ENCODE data around the gene TEKT5.
"Not testable (repeated sequence)": the region's sequence is repeated elsewhere in the genome, so short reads cannot be mapped to it uniquely, and the experiment has no call there.

Gene TEKT5

GRCh38 chr16:10633429-10633828 lies 61.3 kb downstream of the TEKT5 start:
- not testable (repeated sequence) for DNase-seq (ENCODE audit: low read depth in 2 of 2)

GRCh38 chr16:10631886-10632285 lies 62.8 kb downstream of the TEKT5 start:
- no peak for DNase-seq (ENCODE audit: low read depth in 2 of 2)

GRCh38 chr16:10629592-10629963 lies 65.2 kb downstream of the TEKT5 start:
- no peak for DNase-seq (ENCODE audit: low read depth in 2 of 2)

- DNase-seq (ENCODE audit: low read depth in 2 of 2): no peak
Observed at GRCh38 chr16:10625595-10626357, 69.0 kb downstream of the TEKT5 start.

GRCh38 chr16:10624527-10624926 lies 70.2 kb downstream of the TEKT5 start:
- DNase-seq (ENCODE audit: low read depth in 2 of 2): no peak

GRCh38 chr16:10623059-10623458 lies 71.7 kb downstream of the TEKT5 start:
- DNase-seq (ENCODE audit: low read depth in 2 of 2): no peak

GRCh38 chr16:10622036-10622921 lies 72.5 kb downstream of the TEKT5 start:
- DNase-seq (ENCODE audit: low read depth in 2 of 2): no peak

- not testable (repeated sequence) for DNase-seq (ENCODE audit: low read depth in 2 of 2)
Observed at GRCh38 chr16:10621216-10621949, 73.3 kb downstream of the TEKT5 start.

GRCh38 chr16:10620120-10620519 lies 74.6 kb downstream of the TEKT5 start:
- no peak for DNase-seq (ENCODE audit: low read depth in 2 of 2)

GRCh38 chr16:10619271-10619849 lies 75.4 kb downstream of the TEKT5 start:
- DNase-seq (ENCODE audit: low read depth in 2 of 2): no peak

- DNase-seq (ENCODE audit: low read depth in 2 of 2): no peak
Observed at GRCh38 chr16:10618710-10619209, 76.0 kb downstream of the TEKT5 start.

GRCh38 chr16:10617662-10618420 lies 76.9 kb downstream of the TEKT5 start:
- no peak for DNase-seq (ENCODE audit: low read depth in 2 of 2)

- DNase-seq (ENCODE audit: low read depth in 2 of 2): peak; percentile 5
Observed at GRCh38 chr16:10616756-10617640, 77.7 kb downstream of the TEKT5 start.

- DNase-seq (ENCODE audit: low read depth in 2 of 2): no peak
Observed at GRCh38 chr16:10616419-10616755, 78.3 kb downstream of the TEKT5 start.

GRCh38 chr16:10614685-10615084 lies 80.0 kb downstream of the TEKT5 start:
- DNase-seq (ENCODE audit: low read depth in 2 of 2): no peak

- DNase-seq (ENCODE audit: low read depth in 2 of 2): no peak
Observed at GRCh38 chr16:10613785-10614485, 80.8 kb downstream of the TEKT5 start.

GRCh38 chr16:10612649-10613179 lies 82.0 kb downstream of the TEKT5 start:
- no peak for DNase-seq (ENCODE audit: low read depth in 2 of 2)

- no peak for DNase-seq (ENCODE audit: low read depth in 2 of 2)
Observed at GRCh38 chr16:10611825-10612342, 82.8 kb downstream of the TEKT5 start.

All from fibroblast of skin of left biceps (primary cell).